ENCODE results near the gene NPVF. TPM values are rescaled to one million over a fixed set of nuclear protein-coding genes. Genes with fewer than 3 reads are reported as not detected.

Gene NPVF, protein sequence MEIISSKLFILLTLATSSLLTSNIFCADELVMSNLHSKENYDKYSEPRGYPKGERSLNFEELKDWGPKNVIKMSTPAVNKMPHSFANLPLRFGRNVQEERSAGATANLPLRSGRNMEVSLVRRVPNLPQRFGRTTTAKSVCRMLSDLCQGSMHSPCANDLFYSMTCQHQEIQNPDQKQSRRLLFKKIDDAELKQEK
- not detected for polyA plus RNA-seq

DNA sequence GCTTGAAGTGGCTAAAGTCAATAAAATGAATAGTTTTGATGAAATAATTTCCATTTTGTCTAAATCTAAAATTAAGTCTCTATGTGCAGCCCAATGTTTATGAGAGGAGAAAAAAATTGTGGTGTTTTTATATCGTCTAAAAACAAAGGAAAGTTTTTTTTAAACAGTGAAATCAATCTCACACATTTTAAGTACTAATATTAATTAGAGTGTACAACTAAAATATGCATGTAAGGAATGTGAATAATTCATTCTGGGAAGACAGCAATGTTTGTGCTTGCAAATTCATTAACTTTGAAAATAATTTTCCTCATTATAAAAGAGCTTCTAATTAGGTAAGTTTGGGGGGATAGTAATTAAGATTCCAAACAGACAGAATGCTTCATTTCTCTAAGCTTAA is at the start of gene NPVF:
Gene NPVF, minus strand, starts transcription at position 101 of the 400 bp plus-strand sequence. Its CDS starts 47 bp downstream, at position 54.
- Histone ChIP-seq H3K4me3 (ENCODE audit: low read depth in 1 of 2, low read length in 2 of 2) (no peak within 1 kb of the TSS), H3K27ac (ENCODE audit: low read depth in 2 of 2, low read length in 1 of 2) (no peak within 1 kb of the TSS)
- WGBS, 2 donors, result 64 to 73% methylated on average over 1 of the region's 1 CpG

DNA sequence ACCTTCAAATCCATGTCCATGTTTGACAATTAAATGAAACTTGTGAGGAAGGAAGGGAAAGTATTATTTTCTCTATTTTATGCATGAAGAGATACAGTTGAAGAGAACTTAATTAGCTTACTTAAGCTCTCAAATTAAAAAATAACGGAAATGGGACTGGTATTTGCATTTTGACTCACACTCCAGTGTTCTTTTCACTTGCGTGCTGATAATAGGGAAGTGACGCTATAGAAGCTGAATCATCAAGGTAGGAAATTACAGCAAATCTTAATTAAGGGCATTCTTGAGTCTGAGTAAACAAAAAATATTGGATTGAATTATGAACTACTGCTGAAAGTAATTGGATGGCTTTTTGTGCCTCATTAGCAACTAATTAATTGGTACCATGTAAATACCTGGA is 44.0 kb upstream of the NPVF start:
- WGBS, 2 donors, result 72 to 77% methylated on average over 3 of the region's 3 CpGs

More for the DNA sequence above, at the start of gene NPVF:
- Histone ChIP-seq H3K36me3 (ENCODE audit: control insufficient read depth in 2 of 2, insufficient read depth in 2 of 2, low read length in 1 of 2) (no peaks in the 10 kb centered on the region), H3K9me3 (ENCODE audit: control insufficient read depth in 2 of 2, insufficient read depth in 1 of 2, low read depth in 1 of 2, low read length in 1 of 2) (no peaks in the 10 kb centered on the region), H3K4me1 (ENCODE audit: control insufficient read depth in 2 of 2, insufficient read depth in 2 of 2, low read length in 1 of 2) (no peaks in the 10 kb centered on the region), H3K27me3 (ENCODE audit: control insufficient read depth in 1 of 2, insufficient read depth in 2 of 2, low read length in 2 of 2) (peaks cover 0 to 4% of the 10 kb centered on the region in 2 donors)

GRCh38 chr7:25263337-25263736 is 35.1 kb upstream of the NPVF start:
- H3K9me3 ChIP-seq (ENCODE audit: control insufficient read depth in 2 of 2, insufficient read depth in 1 of 2, low read depth in 1 of 2, low read length in 1 of 2), result no peaks in the 10 kb centered on the region
- WGBS, 2 donors, result 57 to 77% methylated on average over 5 of the region's 5 CpGs

More for the DNA sequence above, 44.0 kb upstream of the NPVF start:
- H3K27me3 ChIP-seq (ENCODE audit: control insufficient read depth in 1 of 2, insufficient read depth in 2 of 2, low read length in 2 of 2), result no peaks in the 10 kb centered on the region
- H3K27ac ChIP-seq (ENCODE audit: low read depth in 2 of 2, low read length in 1 of 2), result no peak overlapping the region
- H3K36me3 ChIP-seq (ENCODE audit: control insufficient read depth in 2 of 2, insufficient read depth in 2 of 2, low read length in 1 of 2), result no peaks in the 10 kb centered on the region
- no peaks in the 10 kb centered on the region for H3K4me1 ChIP-seq (ENCODE audit: control insufficient read depth in 2 of 2, insufficient read depth in 2 of 2, low read length in 1 of 2)
- H3K4me3 ChIP-seq (ENCODE audit: low read depth in 1 of 2, low read length in 2 of 2), result no peak overlapping the region
- no peaks in the 10 kb centered on the region for H3K9me3 ChIP-seq (ENCODE audit: control insufficient read depth in 2 of 2, insufficient read depth in 1 of 2, low read depth in 1 of 2, low read length in 1 of 2)

DNA sequence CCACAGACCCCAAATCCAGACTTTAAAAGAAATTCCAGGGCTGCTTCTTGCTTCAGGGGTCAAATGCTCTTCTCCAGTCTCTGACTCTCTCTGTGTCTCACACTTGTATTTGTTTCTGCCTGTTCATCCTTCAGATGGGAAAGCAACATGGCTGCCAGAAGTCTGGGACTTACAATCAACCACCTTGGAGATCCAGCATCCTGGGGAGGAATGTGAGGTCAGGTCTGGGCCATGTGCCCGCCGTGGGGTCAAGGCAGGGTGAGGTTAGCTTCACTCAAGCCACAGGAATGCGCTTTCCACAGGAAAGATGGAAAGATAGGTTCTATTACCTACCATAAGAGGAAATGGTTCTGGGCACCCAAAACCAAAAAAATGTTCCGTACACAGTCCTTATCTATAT is 34.3 kb upstream of the NPVF start:
- Histone ChIP-seq H3K36me3 (ENCODE audit: control insufficient read depth in 2 of 2, insufficient read depth in 2 of 2, low read length in 1 of 2) (no peaks in the 10 kb centered on the region), H3K9me3 (ENCODE audit: control insufficient read depth in 2 of 2, insufficient read depth in 1 of 2, low read depth in 1 of 2, low read length in 1 of 2) (no peaks in the 10 kb centered on the region), H3K4me1 (ENCODE audit: control insufficient read depth in 2 of 2, insufficient read depth in 2 of 2, low read length in 1 of 2) (no peaks in the 10 kb centered on the region), H3K27me3 (ENCODE audit: control insufficient read depth in 1 of 2, insufficient read depth in 2 of 2, low read length in 2 of 2) (no peaks in the 10 kb centered on the region), H3K27ac (ENCODE audit: low read depth in 2 of 2, low read length in 1 of 2) (no peak overlapping the region), H3K4me3 (ENCODE audit: low read depth in 1 of 2, low read length in 2 of 2) (no peak overlapping the region)
- WGBS, 2 donors, result 66 to 76% methylated on average over 4 of the region's 4 CpGs

More at GRCh38 chr7:25263337-25263736, 35.1 kb upstream of the NPVF start:
- Histone ChIP-seq H3K27me3 (ENCODE audit: control insufficient read depth in 1 of 2, insufficient read depth in 2 of 2, low read length in 2 of 2) (no peaks in the 10 kb centered on the region), H3K27ac (ENCODE audit: low read depth in 2 of 2, low read length in 1 of 2) (no peak overlapping the region), H3K4me1 (ENCODE audit: control insufficient read depth in 2 of 2, insufficient read depth in 2 of 2, low read length in 1 of 2) (no peaks in the 10 kb centered on the region), H3K36me3 (ENCODE audit: control insufficient read depth in 2 of 2, insufficient read depth in 2 of 2, low read length in 1 of 2) (no peaks in the 10 kb centered on the region), H3K4me3 (ENCODE audit: low read depth in 1 of 2, low read length in 2 of 2) (no peak overlapping the region)

DNA sequence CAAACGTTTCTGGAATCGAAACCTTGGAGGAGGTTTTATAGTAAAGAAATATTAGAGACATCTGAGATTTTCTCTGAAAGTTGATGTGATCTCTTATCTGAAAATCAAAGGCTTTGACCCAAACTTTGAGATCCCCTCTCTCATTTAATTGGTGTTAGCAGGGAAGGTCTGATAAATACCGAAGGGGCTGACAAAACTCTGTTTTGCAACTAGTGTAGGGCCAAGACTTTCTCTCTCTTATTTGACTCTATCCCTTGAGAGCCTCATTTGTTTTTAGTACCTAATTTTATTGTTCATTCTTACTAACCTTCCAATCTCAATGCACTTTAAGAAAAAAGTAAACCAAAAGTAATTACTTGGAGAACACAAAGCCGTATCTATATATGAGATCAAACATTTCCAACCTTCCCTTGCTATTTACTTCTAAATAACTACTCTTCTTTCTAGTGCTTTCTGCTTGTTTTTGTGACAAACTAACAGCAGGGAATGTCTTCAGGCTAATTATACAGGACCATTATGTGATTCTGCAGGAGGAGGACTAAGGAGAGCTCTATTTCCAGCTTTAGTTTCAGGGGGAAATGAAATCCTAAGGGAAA is 33.4 kb upstream of the NPVF start:
- no peak overlapping the region for H3K27ac ChIP-seq (ENCODE audit: low read depth in 2 of 2, low read length in 1 of 2)
- WGBS, 2 donors, result 70 to 74% methylated on average over 4 of the region's 4 CpGs
- H3K27me3 ChIP-seq (ENCODE audit: control insufficient read depth in 1 of 2, insufficient read depth in 2 of 2, low read length in 2 of 2), result no peaks in the 10 kb centered on the region
- no peaks in the 10 kb centered on the region for H3K9me3 ChIP-seq (ENCODE audit: control insufficient read depth in 2 of 2, insufficient read depth in 1 of 2, low read depth in 1 of 2, low read length in 1 of 2)
- no peak overlapping the region for H3K4me3 ChIP-seq (ENCODE audit: low read depth in 1 of 2, low read length in 2 of 2)
- no peaks in the 10 kb centered on the region for H3K4me1 ChIP-seq (ENCODE audit: control insufficient read depth in 2 of 2, insufficient read depth in 2 of 2, low read length in 1 of 2)
- no peaks in the 10 kb centered on the region for H3K36me3 ChIP-seq (ENCODE audit: control insufficient read depth in 2 of 2, insufficient read depth in 2 of 2, low read length in 1 of 2)

GRCh38 chr7:25260862-25261494 is 32.7 kb upstream of the NPVF start:
- H3K4me1 ChIP-seq (ENCODE audit: control insufficient read depth in 2 of 2, insufficient read depth in 2 of 2, low read length in 1 of 2), result no peaks in the 10 kb centered on the region
- no peaks in the 10 kb centered on the region for H3K9me3 ChIP-seq (ENCODE audit: control insufficient read depth in 2 of 2, insufficient read depth in 1 of 2, low read depth in 1 of 2, low read length in 1 of 2)
- H3K4me3 ChIP-seq (ENCODE audit: low read depth in 1 of 2, low read length in 2 of 2), result no peak overlapping the region
- H3K36me3 ChIP-seq (ENCODE audit: control insufficient read depth in 2 of 2, insufficient read depth in 2 of 2, low read length in 1 of 2), result no peaks in the 10 kb centered on the region
- WGBS, 2 donors, result 38 to 48% methylated on average over 4 of the region's 5 CpGs
- H3K27me3 ChIP-seq (ENCODE audit: control insufficient read depth in 1 of 2, insufficient read depth in 2 of 2, low read length in 2 of 2), result no peaks in the 10 kb centered on the region
- H3K27ac ChIP-seq (ENCODE audit: low read depth in 2 of 2, low read length in 1 of 2), result no peak overlapping the region

GRCh38 chr7:25259487-25260243 is 31.4 kb upstream of the NPVF start:
- Histone ChIP-seq H3K4me1 (ENCODE audit: control insufficient read depth in 2 of 2, insufficient read depth in 2 of 2, low read length in 1 of 2) (no peaks in the 10 kb centered on the region), H3K27ac (ENCODE audit: low read depth in 2 of 2, low read length in 1 of 2) (no peak overlapping the region), H3K9me3 (ENCODE audit: control insufficient read depth in 2 of 2, insufficient read depth in 1 of 2, low read depth in 1 of 2, low read length in 1 of 2) (no peaks in the 10 kb centered on the region), H3K36me3 (ENCODE audit: control insufficient read depth in 2 of 2, insufficient read depth in 2 of 2, low read length in 1 of 2) (no peaks in the 10 kb centered on the region), H3K4me3 (ENCODE audit: low read depth in 1 of 2, low read length in 2 of 2) (no peak overlapping the region), H3K27me3 (ENCODE audit: control insufficient read depth in 1 of 2, insufficient read depth in 2 of 2, low read length in 2 of 2) (no peaks in the 10 kb centered on the region)
- WGBS, 2 donors, result 28 to 29% methylated on average over 13 of the region's 13 CpGs

DNA sequence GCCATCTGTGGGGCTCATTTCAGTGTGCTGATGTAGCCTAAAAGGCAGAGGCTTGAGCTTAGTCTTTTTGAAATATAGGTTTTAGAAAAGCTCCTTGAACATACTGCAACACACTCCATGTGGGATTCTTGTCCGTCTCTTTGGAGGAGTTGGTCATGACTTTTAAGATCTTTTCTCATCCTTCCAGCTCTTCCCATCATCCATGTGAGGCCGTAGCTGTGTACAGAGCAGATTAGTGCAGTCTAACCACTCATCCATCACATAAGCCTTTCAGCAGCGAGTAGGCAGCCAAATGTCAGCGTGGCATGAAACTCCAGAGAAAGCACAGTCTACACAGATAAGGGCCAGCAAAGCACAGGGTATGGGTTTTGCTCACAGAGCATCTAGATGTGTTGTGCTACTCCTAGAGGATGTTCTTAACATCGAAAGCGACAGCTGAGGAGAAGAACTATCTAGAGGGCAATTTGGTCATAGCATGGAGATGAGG is 28.1 kb upstream of the NPVF start:
- Histone ChIP-seq H3K4me3 (ENCODE audit: low read depth in 1 of 2, low read length in 2 of 2) (no peak overlapping the region), H3K27me3 (ENCODE audit: control insufficient read depth in 1 of 2, insufficient read depth in 2 of 2, low read length in 2 of 2) (no peaks in the 10 kb centered on the region), H3K36me3 (ENCODE audit: control insufficient read depth in 2 of 2, insufficient read depth in 2 of 2, low read length in 1 of 2) (no peaks in the 10 kb centered on the region), H3K4me1 (ENCODE audit: control insufficient read depth in 2 of 2, insufficient read depth in 2 of 2, low read length in 1 of 2) (no peaks in the 10 kb centered on the region), H3K9me3 (ENCODE audit: control insufficient read depth in 2 of 2, insufficient read depth in 1 of 2, low read depth in 1 of 2, low read length in 1 of 2) (no peaks in the 10 kb centered on the region), H3K27ac (ENCODE audit: low read depth in 2 of 2, low read length in 1 of 2) (no peak overlapping the region)
- 79 to 80% methylated on average over 6 of the region's 6 CpGs for WGBS, 2 donors

GRCh38 chr7:25255611-25256332 is 27.5 kb upstream of the NPVF start:
- Histone ChIP-seq H3K27me3 (ENCODE audit: control insufficient read depth in 1 of 2, insufficient read depth in 2 of 2, low read length in 2 of 2) (no peaks in the 10 kb centered on the region), H3K4me3 (ENCODE audit: low read depth in 1 of 2, low read length in 2 of 2) (no peak overlapping the region), H3K9me3 (ENCODE audit: control insufficient read depth in 2 of 2, insufficient read depth in 1 of 2, low read depth in 1 of 2, low read length in 1 of 2) (no peaks in the 10 kb centered on the region), H3K4me1 (ENCODE audit: control insufficient read depth in 2 of 2, insufficient read depth in 2 of 2, low read length in 1 of 2) (no peaks in the 10 kb centered on the region), H3K36me3 (ENCODE audit: control insufficient read depth in 2 of 2, insufficient read depth in 2 of 2, low read length in 1 of 2) (no peaks in the 10 kb centered on the region), H3K27ac (ENCODE audit: low read depth in 2 of 2, low read length in 1 of 2) (no peak overlapping the region)
- 75 to 83% methylated on average over 7 of the region's 7 CpGs for WGBS, 2 donors

All from esophagus (tissue), 2 donors.